CD4-positive, alpha-beta T cell (primary cell): ENCODE measurements around the gene PIP4K2A. TPM values are rescaled to one million over a fixed set of nuclear protein-coding genes. Genes with fewer than 3 reads are reported as not detected.

Experiments
- ATAC-seq: fragments of 200-7000 bp; cut with Tn5 transposase; one replicate; pipeline ENCODE4 v1.10.0; 2022; ENCODE audit warnings: mild to moderate bottlenecking; ENCODE audit not compliant: poor library complexity
- CTCF ChIA-PET: fragments of 350-600 bp; sonication (Branson Sonifier 250); formaldehyde crosslinking; loops from one replicate; lab custom pipeline; 2021; ENCODE audit warnings: antibody characterized with exemption, inconsistent platforms; lab: Charles Lee
- POLR2A ChIA-PET: fragments of 350-600 bp; sonication (Branson Sonifier 250); formaldehyde crosslinking; loops from one replicate; lab custom pipeline; 2021; ENCODE audit warnings: antibody characterized with exemption, inconsistent platforms; lab: Charles Lee
- DNase-seq, 14 experiments: peaks; one replicate each; pipeline ENCODE4 v3.0.0-alpha.2; 2013 to 2020; ENCODE audit warnings: mixed read lengths in 2 of 14
- H3K27ac ChIP-seq, 2 donors: one replicate each; pipeline versions ENCODE4 v1.5.1 to v1.7.0; 2013; ENCODE audit warnings: low read length in 2 of 2, low read depth in 1 of 2, mild to moderate bottlenecking in 1 of 2
- H3K27me3 ChIP-seq, 2 experiments: 1 replicate in 1 of 2; 2 replicates in 1 of 2; pipeline versions ENCODE4 v1.6.1 to v1.7.0; 2013; ENCODE audit warnings: low read length in 2 of 2, control low read depth in 1 of 2, mild to moderate bottlenecking in 1 of 2, moderate library complexity in 1 of 2; ENCODE audit not compliant: insufficient read depth in 2 of 2, control insufficient read depth in 1 of 2
- H3K36me3 ChIP-seq: one replicate; pipeline ENCODE4 v1.6.1; 2013; ENCODE audit warnings: low read length, control low read depth; ENCODE audit not compliant: insufficient read depth
- H3K4me1 ChIP-seq: one replicate; pipeline ENCODE4 v1.6.1; 2013; ENCODE audit warnings: low read length, control low read depth; ENCODE audit not compliant: insufficient read depth
- H3K4me3 ChIP-seq: one replicate; pipeline ENCODE4 v1.5.1; 2013; ENCODE audit warnings: mild to moderate bottlenecking, low read length, moderate library complexity
- H3K9me3 ChIP-seq, 2 experiments: 1 replicate in 1 of 2; 2 replicates in 1 of 2; pipeline versions ENCODE4 v1.6.1 to v1.7.0; 2013; ENCODE audit warnings: low read length in 2 of 2, mild to moderate bottlenecking in 2 of 2, control low read depth in 1 of 2, moderate library complexity in 1 of 2; ENCODE audit not compliant: control insufficient read depth in 1 of 2, insufficient read depth in 1 of 2
- H3K27ac Mint-ChIP-seq: one replicate; pipeline ENCODE4 v1.8.0; 2020; ENCODE audit warnings: mixed read lengths
- H3K27me3 Mint-ChIP-seq: one replicate; pipeline ENCODE4 v1.8.0; 2021; ENCODE audit warnings: mixed read lengths
- H3K36me3 Mint-ChIP-seq: one replicate; pipeline ENCODE4 v1.8.0; 2021; ENCODE audit warnings: low read depth, mixed read lengths
- H3K4me1 Mint-ChIP-seq: one replicate; pipeline ENCODE4 v1.8.0; 2021; ENCODE audit warnings: low read depth, mixed read lengths
- H3K4me3 Mint-ChIP-seq: one replicate; pipeline ENCODE4 v1.8.0; 2020; ENCODE audit warnings: mild to moderate bottlenecking, mixed read lengths
- H3K9me3 Mint-ChIP-seq: one replicate; pipeline ENCODE4 v1.8.0; 2020; ENCODE audit warnings: mixed read lengths
- intact Hi-C, 2 experiments: fragments of 100-400 bp; cut with DNase I in 1 of 2; cut with micrococcal nuclease in 1 of 2; formaldehyde crosslinking; loops; one replicate each; pipeline versions ENCODE4 v1.15.1 to v1.9.0; 2023 to 2025; cut with DNase I, micrococcal nuclease
- total RNA-seq, 174 experiments: library from RNA in 2 of 174; stranded (reverse) in 2 of 174; gene quantifications; one replicate each; pipeline ENCODE4 v1.2.3 and lab custom pipeline; 2021 to 2026
- TF ChIP-seq, protein P1 (sequence below): fragments of 200-600 bp; IDR thresholded peaks from one replicate; pipeline ENCODE4 v1.8.0; 2022; ENCODE audit warnings: antibody characterized with exemption, mild to moderate bottlenecking

The PIP4K2A gene
- total RNA-seq, 2 experiments from 2014 or later = 75.4 to 87.2 TPM

DNA sequence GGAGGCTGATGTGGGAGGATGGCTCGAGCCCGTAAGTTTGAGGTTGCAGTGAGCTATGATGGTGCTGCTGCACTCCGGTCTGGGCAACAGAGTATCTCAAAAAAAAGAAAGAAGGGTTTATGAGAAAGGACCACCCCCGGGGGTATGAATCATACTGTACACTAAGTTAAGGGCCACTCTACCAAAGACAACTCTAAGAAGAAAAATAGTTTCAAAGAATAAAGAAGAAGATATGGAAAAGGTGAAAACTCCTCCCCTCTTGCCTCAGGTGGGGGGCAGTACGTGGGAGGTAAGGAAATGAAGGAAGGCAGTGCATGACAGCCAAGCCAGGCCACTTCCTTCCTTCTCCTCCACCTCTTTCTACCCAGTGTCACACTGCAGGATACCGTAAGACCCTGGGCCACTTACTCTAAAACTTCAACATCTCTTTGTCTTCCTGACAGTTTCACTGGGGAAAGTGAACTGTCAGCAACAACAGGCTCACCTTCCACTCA, 61.3 kb downstream of the PIP4K2A start:
- Mint-ChIP-seq H3K27ac (peak overlapping the region; percentile 91), H3K36me3 (peaks cover 9% of the 10 kb centered on the region), H3K4me3 (peak overlapping the region; percentile 61), H3K4me1 (peaks cover 98% of the 10 kb centered on the region), H3K9me3 (no peaks in the 10 kb centered on the region), H3K27me3 (no peaks in the 10 kb centered on the region)
- intact Hi-C loops = loop anchor here in 1 of 2 experiments (5.0 kb wide), 1 partner anchor 41 kb away; no protein-coding TSS in a partner anchor
- ATAC-seq (peak; percentile 28), DNase-seq (peak in 6 of 14 experiments; percentile 5 to 81 (median 57))
- peaks cover 90% of the 10 kb centered on the region for H3K4me1 ChIP-seq
- no peaks in the 10 kb centered on the region for H3K9me3 ChIP-seq
- peak overlapping the region; percentile 58 to 60 for H3K27ac ChIP-seq
- H3K4me3 ChIP-seq = peak overlapping the region; percentile 9
- no peaks in the 10 kb centered on the region for H3K27me3 ChIP-seq
- ChIA-PET CTCF (no interaction called here), POLR2A (interaction anchor here (0.6 to 10.7 kb wide), 8 partner anchors 8 to 227 kb away, joined by 3 to 157 read pairs (median 4); partner anchors contain the start of gene PIP4K2A)
- TF ChIP-seq, protein P1, sequence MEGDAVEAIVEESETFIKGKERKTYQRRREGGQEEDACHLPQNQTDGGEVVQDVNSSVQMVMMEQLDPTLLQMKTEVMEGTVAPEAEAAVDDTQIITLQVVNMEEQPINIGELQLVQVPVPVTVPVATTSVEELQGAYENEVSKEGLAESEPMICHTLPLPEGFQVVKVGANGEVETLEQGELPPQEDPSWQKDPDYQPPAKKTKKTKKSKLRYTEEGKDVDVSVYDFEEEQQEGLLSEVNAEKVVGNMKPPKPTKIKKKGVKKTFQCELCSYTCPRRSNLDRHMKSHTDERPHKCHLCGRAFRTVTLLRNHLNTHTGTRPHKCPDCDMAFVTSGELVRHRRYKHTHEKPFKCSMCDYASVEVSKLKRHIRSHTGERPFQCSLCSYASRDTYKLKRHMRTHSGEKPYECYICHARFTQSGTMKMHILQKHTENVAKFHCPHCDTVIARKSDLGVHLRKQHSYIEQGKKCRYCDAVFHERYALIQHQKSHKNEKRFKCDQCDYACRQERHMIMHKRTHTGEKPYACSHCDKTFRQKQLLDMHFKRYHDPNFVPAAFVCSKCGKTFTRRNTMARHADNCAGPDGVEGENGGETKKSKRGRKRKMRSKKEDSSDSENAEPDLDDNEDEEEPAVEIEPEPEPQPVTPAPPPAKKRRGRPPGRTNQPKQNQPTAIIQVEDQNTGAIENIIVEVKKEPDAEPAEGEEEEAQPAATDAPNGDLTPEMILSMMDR = no peak
- no peaks in the 10 kb centered on the region for H3K36me3 ChIP-seq

DNA sequence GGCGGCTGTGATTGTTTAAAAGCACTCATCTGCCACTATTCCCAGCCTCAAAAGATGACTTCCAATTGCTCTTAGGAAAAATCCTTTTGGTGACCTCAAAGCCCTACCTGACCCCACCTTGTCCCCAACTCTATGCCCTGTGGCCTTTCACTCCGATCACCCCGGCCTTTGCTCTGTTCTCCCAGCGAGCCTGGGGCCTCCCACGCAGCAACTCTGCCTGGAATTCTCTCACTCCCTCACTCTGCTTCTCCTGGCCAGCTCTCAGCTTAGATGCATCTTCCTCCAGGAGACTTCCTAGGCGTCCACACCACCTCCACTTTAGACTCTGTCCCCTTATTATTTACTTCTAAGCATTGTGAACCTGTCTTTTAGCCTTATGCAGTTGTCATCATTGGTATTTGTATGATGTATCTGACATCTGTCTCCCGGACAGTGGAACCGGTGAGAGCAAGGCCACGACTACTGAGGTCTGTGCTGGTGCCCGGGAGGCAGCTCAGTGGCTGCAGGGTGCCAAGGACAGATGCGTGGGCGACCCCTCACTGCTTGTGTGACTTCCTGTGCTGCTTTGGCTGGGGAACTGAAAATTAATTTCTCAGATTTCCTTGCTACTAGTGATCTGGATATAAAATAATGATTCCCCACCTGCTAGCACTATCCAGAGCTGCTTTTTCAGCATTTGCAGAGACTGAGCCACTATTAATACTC, 63.0 kb downstream of the PIP4K2A start:
- Mint-ChIP-seq H3K4me1 (peaks cover 98% of the 10 kb centered on the region), H3K27me3 (no peaks in the 10 kb centered on the region), H3K9me3 (no peaks in the 10 kb centered on the region), H3K27ac (peak overlapping the region; percentile 91), H3K36me3 (peaks cover 9% of the 10 kb centered on the region), H3K4me3 (peak overlapping the region; percentile 72)
- ATAC-seq (no peak), DNase-seq (peak in 4 of 14 experiments; percentile 41 to 56 (median 46))
- TF ChIP-seq, protein P1 = no peak
- H3K9me3 ChIP-seq = no peaks in the 10 kb centered on the region
- no peak overlapping the region for H3K4me3 ChIP-seq
- no peaks in the 10 kb centered on the region for H3K27me3 ChIP-seq
- intact Hi-C loops = loop anchor here in 1 of 2 experiments (5.0 kb wide), 1 partner anchor 39 kb away; no protein-coding TSS in a partner anchor
- peaks cover 92% of the 10 kb centered on the region for H3K4me1 ChIP-seq
- H3K36me3 ChIP-seq = no peaks in the 10 kb centered on the region
- peak overlapping the region; percentile 26 to 58 for H3K27ac ChIP-seq
- CTCF ChIA-PET = interaction anchor here (1.0 to 1.8 kb wide), 2 partner anchors 10 to 40 kb away, joined by 3 to 4 read pairs; no protein-coding TSS in a partner anchor
- POLR2A ChIA-PET = interaction anchor here (1.1 to 10.7 kb wide), 6 partner anchors 18 to 62 kb away, joined by 3 to 157 read pairs (median 3); partner anchors contain the start of gene PIP4K2A

DNA sequence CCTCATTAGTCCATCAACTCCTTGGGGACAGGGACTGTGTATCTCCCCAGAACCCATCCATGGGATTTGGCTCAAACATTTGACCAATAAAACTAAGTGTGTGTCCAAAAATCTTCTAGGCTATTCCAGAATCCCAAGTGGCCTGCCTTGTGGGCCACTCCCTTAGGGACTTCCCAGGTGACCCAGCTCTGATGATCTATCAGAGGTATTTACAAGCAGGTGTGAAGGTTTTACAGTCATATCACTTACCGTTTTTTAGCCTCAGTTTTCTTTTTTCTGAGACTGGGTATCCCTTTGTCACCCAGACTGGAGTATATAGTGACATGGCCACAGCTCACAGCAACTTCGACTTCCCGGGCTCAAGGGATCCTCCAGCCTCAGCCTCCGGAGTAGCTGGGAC, 64.4 kb downstream of the PIP4K2A start:
- Histone ChIP-seq H3K4me1 (peaks cover 91% of the 10 kb centered on the region), H3K36me3 (no peaks in the 10 kb centered on the region), H3K27me3 (no peaks in the 10 kb centered on the region), H3K4me3 (no peak overlapping the region), H3K9me3 (no peaks in the 10 kb centered on the region), H3K27ac (peak overlapping the region; percentile 55 to 58)
- no peaks in the 10 kb centered on the region for H3K27me3 Mint-ChIP-seq
- no peak for DNase-seq
- intact Hi-C loops = loop anchor here in 1 of 2 experiments (5.0 kb wide), 1 partner anchor 38 kb away; no protein-coding TSS in a partner anchor
- ATAC-seq = no peak
- no peaks in the 10 kb centered on the region for H3K9me3 Mint-ChIP-seq
- peaks cover 90% of the 10 kb centered on the region for H3K4me1 Mint-ChIP-seq
- peak overlapping the region; percentile 91 for H3K27ac Mint-ChIP-seq
- H3K4me3 Mint-ChIP-seq = peak overlapping the region; percentile 68
- ChIA-PET POLR2A (interaction anchor here (1.3 to 10.7 kb wide), 11 partner anchors 12 to 64 kb away, joined by 3 to 157 read pairs (median 9); partner anchors contain the start of gene PIP4K2A), CTCF (interaction anchor here (1.0 to 1.8 kb wide), 7 partner anchors 13 to 64 kb away, joined by 3 to 5 read pairs (median 4); no protein-coding TSS in a partner anchor)
- peaks cover 4% of the 10 kb centered on the region for H3K36me3 Mint-ChIP-seq
- TF ChIP-seq, protein P1 = no peak
